Liver (tissue), 3 donors: Measurements from ENCODE around the gene KNDC1.

ENCODE experiments used
- GABPA ChIP-seq, 2 donors: IDR thresholded peaks in 1 of 2; conservative IDR thresholded peaks in 1 of 2; 2 replicates each; pipeline ENCODE4 v1.6.1; 2016; ENCODE audit warnings: antibody characterized with exemption in 2 of 2, mild to moderate bottlenecking in 1 of 2, moderate library complexity in 1 of 2
- HNF4A ChIP-seq, 2 donors: conservative IDR thresholded peaks; 2 replicates each; pipeline ENCODE4 v1.6.1; 2016; ENCODE audit warnings: antibody characterized with exemption in 2 of 2, mild to moderate bottlenecking in 2 of 2
- NR2F2 ChIP-seq: IDR thresholded peaks from 2 replicates; pipeline ENCODE4 v1.6.1; 2016; ENCODE audit warnings: antibody characterized with exemption
- RAD21 ChIP-seq, 2 donors: IDR thresholded peaks; 2 replicates each; pipeline ENCODE4 v1.6.1; 2016; ENCODE audit warnings: antibody characterized with exemption in 2 of 2, mild to moderate bottlenecking in 2 of 2
- SP1 ChIP-seq: IDR thresholded peaks from 2 replicates; pipeline ENCODE4 v1.6.1; 2018; ENCODE audit warnings: antibody characterized with exemption, mild to moderate bottlenecking
- TAF1 ChIP-seq: conservative IDR thresholded peaks from 2 replicates; pipeline ENCODE4 v1.6.1; 2016; ENCODE audit warnings: antibody characterized with exemption, mild to moderate bottlenecking
- YY1 ChIP-seq: IDR thresholded peaks from 2 replicates; pipeline ENCODE4 v1.6.1; 2016; ENCODE audit warnings: antibody characterized with exemption, mild to moderate bottlenecking
- TF ChIP-seq, protein P1 (sequence below): fragments of 150-350 bp; IDR thresholded peaks from 2 replicates; pipeline ENCODE4 v1.5.1; 2017; ENCODE audit warnings: improper control_type of control experiment, low read depth, low read length; ENCODE audit not compliant: missing input control
- TF ChIP-seq, protein P2 (sequence below): IDR thresholded peaks from 2 replicates; pipeline ENCODE4 v1.6.1; 2016; ENCODE audit warnings: antibody characterized with exemption
- TF ChIP-seq, protein P3 (sequence below): IDR thresholded peaks from 2 replicates; pipeline ENCODE4 v1.6.1; 2016; ENCODE audit warnings: antibody characterized with exemption, mild to moderate bottlenecking
- TF ChIP-seq, protein P4 (sequence below): IDR thresholded peaks from 2 replicates; pipeline ENCODE4 v1.6.1; 2016; ENCODE audit warnings: antibody characterized with exemption
- TF ChIP-seq, protein P5 (sequence below): IDR thresholded peaks from 2 replicates; pipeline ENCODE4 v1.6.1; 2016; ENCODE audit warnings: antibody characterized with exemption
- donor health status: healthy.
- donor health status: healthy.

DNA sequence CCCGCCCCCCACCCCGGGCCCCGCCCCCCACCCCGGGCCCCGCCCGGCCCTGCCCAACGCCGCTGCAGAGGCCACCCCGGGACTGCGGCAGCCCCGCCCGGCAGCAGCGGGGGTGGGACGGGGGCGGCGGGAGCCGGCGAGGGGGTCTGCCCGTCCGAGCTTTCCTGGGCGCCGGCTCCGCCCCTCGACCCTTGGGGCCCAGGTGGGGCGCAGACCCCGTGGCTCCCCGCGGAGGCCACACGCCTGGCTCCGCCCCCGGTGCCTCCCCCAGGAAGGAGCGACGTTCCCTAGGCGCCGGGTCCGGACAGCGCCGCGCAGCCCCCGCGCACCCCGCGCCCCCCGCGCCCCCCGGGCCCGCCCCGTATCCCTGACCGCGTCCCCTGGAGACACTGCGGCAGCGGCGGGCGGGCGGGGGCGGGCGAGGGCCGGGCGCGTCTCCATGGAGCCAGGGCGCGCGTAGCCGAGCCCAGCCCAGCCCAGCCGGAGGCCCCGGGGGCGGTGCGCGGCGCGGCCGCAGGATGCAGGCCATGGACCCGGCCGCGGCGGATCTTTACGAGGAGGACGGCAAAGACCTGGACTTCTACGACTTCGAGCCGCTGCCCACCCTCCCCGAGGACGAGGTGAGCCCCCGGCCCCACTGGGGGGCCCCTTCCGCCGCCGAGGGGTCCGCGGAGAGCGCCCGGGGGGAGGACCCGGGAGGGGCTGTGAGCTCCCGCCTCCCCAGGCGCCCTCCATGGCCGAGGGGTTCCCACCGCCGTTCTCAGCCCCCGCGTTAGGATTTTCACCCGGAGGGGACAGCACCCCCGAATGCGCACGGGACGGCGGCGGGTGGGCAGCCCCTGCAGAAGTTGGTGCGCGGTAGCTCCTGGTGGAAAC is at the start of gene KNDC1:
- TF ChIP-seq, protein P1, sequence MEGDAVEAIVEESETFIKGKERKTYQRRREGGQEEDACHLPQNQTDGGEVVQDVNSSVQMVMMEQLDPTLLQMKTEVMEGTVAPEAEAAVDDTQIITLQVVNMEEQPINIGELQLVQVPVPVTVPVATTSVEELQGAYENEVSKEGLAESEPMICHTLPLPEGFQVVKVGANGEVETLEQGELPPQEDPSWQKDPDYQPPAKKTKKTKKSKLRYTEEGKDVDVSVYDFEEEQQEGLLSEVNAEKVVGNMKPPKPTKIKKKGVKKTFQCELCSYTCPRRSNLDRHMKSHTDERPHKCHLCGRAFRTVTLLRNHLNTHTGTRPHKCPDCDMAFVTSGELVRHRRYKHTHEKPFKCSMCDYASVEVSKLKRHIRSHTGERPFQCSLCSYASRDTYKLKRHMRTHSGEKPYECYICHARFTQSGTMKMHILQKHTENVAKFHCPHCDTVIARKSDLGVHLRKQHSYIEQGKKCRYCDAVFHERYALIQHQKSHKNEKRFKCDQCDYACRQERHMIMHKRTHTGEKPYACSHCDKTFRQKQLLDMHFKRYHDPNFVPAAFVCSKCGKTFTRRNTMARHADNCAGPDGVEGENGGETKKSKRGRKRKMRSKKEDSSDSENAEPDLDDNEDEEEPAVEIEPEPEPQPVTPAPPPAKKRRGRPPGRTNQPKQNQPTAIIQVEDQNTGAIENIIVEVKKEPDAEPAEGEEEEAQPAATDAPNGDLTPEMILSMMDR, result no peak
- TF ChIP-seq TAF1, result no peak
- TF ChIP-seq RAD21 (IDR thresholded peaks at IDR 0.05), result no peak
- no peak for TF ChIP-seq HNF4A (conservative IDR thresholded peaks at IDR 0.05)
- TF ChIP-seq, protein P2, sequence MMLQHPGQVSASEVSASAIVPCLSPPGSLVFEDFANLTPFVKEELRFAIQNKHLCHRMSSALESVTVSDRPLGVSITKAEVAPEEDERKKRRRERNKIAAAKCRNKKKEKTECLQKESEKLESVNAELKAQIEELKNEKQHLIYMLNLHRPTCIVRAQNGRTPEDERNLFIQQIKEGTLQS, result no peak
- TF ChIP-seq, protein P3, sequence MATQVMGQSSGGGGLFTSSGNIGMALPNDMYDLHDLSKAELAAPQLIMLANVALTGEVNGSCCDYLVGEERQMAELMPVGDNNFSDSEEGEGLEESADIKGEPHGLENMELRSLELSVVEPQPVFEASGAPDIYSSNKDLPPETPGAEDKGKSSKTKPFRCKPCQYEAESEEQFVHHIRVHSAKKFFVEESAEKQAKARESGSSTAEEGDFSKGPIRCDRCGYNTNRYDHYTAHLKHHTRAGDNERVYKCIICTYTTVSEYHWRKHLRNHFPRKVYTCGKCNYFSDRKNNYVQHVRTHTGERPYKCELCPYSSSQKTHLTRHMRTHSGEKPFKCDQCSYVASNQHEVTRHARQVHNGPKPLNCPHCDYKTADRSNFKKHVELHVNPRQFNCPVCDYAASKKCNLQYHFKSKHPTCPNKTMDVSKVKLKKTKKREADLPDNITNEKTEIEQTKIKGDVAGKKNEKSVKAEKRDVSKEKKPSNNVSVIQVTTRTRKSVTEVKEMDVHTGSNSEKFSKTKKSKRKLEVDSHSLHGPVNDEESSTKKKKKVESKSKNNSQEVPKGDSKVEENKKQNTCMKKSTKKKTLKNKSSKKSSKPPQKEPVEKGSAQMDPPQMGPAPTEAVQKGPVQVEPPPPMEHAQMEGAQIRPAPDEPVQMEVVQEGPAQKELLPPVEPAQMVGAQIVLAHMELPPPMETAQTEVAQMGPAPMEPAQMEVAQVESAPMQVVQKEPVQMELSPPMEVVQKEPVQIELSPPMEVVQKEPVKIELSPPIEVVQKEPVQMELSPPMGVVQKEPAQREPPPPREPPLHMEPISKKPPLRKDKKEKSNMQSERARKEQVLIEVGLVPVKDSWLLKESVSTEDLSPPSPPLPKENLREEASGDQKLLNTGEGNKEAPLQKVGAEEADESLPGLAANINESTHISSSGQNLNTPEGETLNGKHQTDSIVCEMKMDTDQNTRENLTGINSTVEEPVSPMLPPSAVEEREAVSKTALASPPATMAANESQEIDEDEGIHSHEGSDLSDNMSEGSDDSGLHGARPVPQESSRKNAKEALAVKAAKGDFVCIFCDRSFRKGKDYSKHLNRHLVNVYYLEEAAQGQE, result no peak
- TF ChIP-seq SP1, result no peak
- TF ChIP-seq NR2F2, result no peak
- TF ChIP-seq, protein P4, sequence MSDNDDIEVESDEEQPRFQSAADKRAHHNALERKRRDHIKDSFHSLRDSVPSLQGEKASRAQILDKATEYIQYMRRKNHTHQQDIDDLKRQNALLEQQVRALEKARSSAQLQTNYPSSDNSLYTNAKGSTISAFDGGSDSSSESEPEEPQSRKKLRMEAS, result no peak
- TF ChIP-seq YY1, result no peak
- no peak for TF ChIP-seq GABPA (IDR thresholded peaks at IDR 0.05 in 1 of 2, conservative IDR thresholded peaks at IDR 0.05 in 1 of 2)
- TF ChIP-seq, protein P5, sequence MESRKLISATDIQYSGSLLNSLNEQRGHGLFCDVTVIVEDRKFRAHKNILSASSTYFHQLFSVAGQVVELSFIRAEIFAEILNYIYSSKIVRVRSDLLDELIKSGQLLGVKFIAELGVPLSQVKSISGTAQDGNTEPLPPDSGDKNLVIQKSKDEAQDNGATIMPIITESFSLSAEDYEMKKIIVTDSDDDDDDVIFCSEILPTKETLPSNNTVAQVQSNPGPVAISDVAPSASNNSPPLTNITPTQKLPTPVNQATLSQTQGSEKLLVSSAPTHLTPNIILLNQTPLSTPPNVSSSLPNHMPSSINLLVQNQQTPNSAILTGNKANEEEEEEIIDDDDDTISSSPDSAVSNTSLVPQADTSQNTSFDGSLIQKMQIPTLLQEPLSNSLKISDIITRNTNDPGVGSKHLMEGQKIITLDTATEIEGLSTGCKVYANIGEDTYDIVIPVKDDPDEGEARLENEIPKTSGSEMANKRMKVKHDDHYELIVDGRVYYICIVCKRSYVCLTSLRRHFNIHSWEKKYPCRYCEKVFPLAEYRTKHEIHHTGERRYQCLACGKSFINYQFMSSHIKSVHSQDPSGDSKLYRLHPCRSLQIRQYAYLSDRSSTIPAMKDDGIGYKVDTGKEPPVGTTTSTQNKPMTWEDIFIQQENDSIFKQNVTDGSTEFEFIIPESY, result no peak
